Stimulated activated CD8-positive, alpha-beta memory T cell treated with anti-CD3 and anti-CD28 coated beads, Interleukin-15, amount 100 ng/mL, for 48 hours (primary cell): ENCODE data around the gene SYPL1.
A peak's percentile ranks its signal among the peaks of the same experiment; 100 is the strongest.

Experiments used
- DNase-seq, 2 donors: peaks; one replicate each; pipeline ENCODE4 v3.0.0-alpha.2; 2020; ENCODE audit warnings: low read depth in 2 of 2

SYPL1 gene

DNA sequence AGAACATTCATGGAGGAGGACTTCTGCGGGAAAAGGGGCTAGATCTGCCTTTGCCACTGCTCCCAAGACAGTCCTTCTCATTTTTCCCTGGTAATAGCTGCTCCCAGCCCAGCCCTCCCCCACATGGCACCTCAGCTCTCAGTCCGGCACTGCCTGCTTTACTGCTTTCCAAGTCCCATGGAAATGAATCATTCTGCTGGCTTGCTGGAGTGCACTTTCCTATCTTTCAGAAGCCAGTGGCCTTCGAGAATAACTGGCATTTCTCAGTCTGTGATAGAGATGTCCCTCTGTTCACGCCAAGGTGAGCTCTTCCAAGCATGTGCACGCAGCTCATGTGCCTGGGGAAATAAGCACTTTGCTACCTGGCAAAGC lies 61.4 kb downstream of the SYPL1 start:
- no peak for DNase-seq

- no peak for DNase-seq
Measured at GRCh38 chr7:106050002-106050745, 61.9 kb downstream of the SYPL1 start.

DNA sequence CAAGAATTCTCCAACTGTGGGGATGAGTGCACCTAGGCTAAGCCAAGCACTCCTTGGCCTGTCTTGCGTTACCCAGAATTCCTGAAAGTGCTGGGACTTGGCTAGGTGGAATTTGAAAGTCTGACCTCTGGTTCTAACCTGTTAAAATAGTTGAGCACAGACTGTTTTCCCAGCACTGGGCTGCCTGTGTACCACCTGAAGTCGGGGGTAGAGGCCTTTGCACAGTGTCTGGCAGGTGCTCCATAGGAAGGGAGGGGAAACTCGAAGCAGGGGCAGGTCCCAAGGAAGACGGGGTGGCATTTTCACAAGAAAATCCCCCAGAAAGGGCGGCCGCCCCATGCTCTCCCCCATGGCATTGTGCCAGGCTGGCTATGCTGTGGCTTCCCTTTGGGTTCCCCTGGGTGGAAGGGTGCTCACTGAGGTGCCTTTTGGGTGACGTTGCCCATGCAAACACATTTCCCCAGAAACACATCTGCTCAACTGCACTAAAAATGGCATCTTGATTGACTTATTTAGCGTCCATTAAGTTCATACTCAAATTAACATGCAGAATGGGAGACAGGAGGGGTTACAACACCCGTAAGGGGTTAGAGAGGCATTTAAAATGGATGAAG lies 62.9 kb downstream of the SYPL1 start:
- no peak for DNase-seq

DNA sequence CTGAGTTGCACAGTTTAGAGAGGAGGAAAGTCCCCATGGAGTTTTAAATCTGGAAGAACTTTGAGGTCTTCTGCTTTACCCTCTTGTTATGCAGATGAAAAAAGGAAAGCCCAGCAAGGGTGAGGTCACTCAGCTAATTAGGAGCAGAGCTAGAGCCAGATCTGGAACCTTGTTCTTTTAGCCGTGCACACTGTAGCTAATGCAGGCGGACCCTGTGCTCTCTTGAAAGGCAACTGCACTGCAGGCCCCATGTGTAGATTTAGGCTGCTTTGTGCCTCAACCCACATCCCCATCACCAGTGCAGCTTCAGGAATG lies 63.4 kb downstream of the SYPL1 start:
- no peak for DNase-seq

- no peak for DNase-seq
Measured at GRCh38 chr7:106047818-106048705, 64.0 kb downstream of the SYPL1 start.

DNA sequence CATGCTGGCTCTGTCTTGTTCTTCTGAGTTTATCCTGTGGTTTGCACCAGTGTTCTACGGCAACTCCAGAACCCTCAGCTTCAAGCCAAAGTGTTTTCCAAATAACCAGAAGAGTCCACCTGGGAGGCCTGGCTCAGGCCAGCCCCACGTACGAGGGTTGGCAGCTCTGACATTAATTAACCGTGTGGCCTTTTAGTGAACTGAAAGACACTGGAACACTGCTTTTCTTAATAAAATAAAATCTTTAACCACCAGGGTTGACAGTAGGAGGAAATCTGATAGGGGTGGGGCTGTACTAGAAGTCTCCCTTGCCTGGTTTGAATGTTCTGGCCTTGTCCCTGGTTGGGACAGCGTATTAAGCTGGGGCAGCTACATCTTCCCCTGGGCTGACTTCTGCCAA lies 64.9 kb downstream of the SYPL1 start:
- DNase-seq, result no peak

DNA sequence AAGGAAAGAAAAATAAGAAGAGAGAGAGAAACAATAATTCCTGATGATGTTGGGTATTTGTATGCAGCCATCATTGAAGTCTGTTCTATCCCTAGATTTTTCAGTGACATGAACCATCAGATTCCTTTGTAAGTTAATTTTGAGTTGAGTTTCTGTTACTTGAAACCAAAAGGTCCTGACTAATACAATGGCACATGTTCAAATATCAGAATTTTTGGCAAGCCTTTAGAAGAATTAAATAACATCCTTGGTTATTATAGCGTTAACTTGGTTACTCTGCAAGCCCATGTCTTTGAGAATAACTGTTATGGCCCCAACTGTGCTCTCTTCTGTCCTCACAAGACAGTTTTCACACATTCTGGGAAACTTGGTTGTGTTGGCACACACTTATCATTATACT lies 66.5 kb downstream of the SYPL1 start:
- no peak for DNase-seq

DNA sequence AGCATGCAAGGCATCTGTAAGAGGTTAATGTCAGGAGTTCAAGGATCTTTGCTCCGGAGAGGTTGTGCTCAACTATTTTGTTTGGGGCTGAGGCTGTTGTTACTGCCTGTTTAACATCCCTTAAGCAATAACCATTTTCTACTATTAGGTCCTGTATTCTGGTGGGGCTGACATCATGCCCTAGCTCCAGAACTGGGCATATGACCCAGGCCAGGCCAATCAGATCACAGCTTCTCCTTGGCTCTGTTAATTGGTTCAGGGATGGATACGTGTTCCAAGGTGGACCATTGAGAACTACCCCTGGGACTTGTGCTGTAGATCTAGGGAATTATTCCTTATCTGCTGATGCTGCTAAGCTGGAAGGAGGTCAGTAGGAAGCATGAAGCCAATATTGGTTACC lies 67.0 kb downstream of the SYPL1 start:
- DNase-seq, result no peak

DNA sequence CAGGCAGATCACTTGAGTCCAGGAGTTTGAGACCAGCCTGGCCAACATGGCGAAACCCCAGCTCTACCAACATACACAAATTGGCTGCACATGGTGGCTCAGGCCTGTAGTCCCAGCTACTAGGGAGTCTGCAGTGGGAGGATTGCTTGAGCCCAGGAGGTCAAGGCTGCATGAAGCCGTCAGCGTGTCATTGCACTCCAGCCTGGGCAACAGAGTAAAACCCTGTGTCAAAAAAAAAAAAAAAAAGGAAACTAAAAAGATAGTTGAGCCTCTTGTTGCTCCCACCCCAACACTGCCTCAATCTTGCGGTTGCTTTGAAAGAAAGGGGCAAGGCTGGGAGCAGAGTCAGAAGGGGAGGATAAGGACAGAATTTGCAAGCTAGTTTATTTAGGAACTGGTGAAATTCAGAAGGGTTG lies 69.9 kb downstream of the SYPL1 start:
- DNase-seq, result no peak

DNA sequence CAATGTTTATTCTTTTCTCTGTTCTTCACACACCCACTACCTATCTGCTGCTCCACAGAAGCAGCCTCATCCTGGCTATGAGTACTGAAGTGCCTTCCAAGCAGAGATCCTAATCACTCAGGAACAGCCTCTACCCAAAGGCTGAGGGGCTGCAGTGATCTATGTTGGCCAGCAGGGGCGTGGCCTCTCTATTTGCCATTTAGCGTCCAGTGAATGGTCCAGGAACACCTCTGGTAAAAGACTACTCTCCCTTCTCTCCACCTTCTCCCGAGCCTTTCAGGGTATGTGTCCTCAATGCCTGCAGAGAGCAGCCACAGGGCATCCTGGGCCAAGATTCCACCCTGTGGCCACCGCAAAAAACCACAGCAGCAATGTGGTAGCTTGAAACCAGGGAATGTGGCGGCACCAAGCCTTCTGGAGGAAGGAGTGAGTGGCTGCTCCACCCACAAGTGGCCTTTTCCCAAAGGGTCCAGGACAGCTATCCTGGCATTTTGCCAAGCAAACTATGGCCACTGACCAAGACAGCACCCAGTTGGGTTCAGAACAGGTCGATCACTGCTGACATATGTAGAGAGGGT lies 70.9 kb downstream of the SYPL1 start:
- DNase-seq, result peak in 1 of 2 donors; percentile 8
